K562 treated with DMSO at 1 percent for 48 hours (cell line): ENCODE measurements around the gene FYB2. TPM values are rescaled to one million over a fixed set of nuclear protein-coding genes. Genes with fewer than 3 reads are reported as not detected.

Experiments
- total RNA-seq: library from RNA; unstranded; fragments of 300-600 nt; gene quantifications from 2 replicates; pipeline ENCODE4 v1.2.3, GENCODE V29; 2022; ENCODE audit warnings: low replicate concordance; ENCODE audit errors: extremely low read depth

The FYB2 gene
- total RNA-seq = not detected in 2 replicates

GRCh38 chr1:56819387-56819899 lies at the start of gene FYB2:
FYB2 (minus strand) TSS chr1:56819404; CDS start chr1:56819290, 114 bp downstream.

GRCh38 chr1:56854521-56855099 lies 35.4 kb upstream of the FYB2 start, which contains the start of gene C8A:
C8A (plus strand) TSS chr1:56854797; CDS start chr1:56854902, 105 bp downstream.

Other genes starting within 250 kb of the FYB2 start
- not detected in 2 replicates for gene PLPP3, start 239.8 kb downstream of the FYB2 start, total RNA-seq
- not detected in 2 replicates for gene PRKAA2, start 174.1 kb downstream of the FYB2 start, total RNA-seq
- gene C8A, start 35.4 kb upstream of the FYB2 start, total RNA-seq = not detected in 2 replicates
- gene C8B, start 146.6 kb upstream of the FYB2 start, total RNA-seq = not detected in 2 replicates